B cell (primary cell): ENCODE results near the gene NKAIN2. TPM values are rescaled to one million over a fixed set of nuclear protein-coding genes. Genes with fewer than 3 reads are reported as not detected.

ENCODE experiments used
- ATAC-seq: fragments of 200-7000 bp; cut with Tn5 transposase; one replicate; pipeline ENCODE4 v1.10.0; 2021; ENCODE audit warnings: low read depth, mild to moderate bottlenecking, moderate number of reproducible peaks, moderate library complexity
- CTCF ChIA-PET: fragments of 350-600 bp; sonication (Branson Sonifier 250); formaldehyde crosslinking; loops from one replicate; lab custom pipeline; 2021; ENCODE audit warnings: antibody characterized with exemption, inconsistent platforms; lab: Charles Lee
- POLR2A ChIA-PET: fragments of 350-600 bp; sonication (Branson Sonifier 250); formaldehyde crosslinking; loops from one replicate; lab custom pipeline; 2021; ENCODE audit warnings: antibody characterized with exemption; lab: Charles Lee
- DNase-seq: peaks from one replicate; pipeline ENCODE4 v3.0.0; 2013
- H2AFZ ChIP-seq: 2 replicates; pipeline ENCODE4 v1.6.1; 2012; ENCODE audit warnings: mild to moderate bottlenecking, low read depth, low read length; ENCODE audit not compliant: insufficient read depth, poor library complexity, severe bottlenecking
- H3K27ac ChIP-seq, 2 donors: 1 replicate in 1 of 2; 2 replicates in 1 of 2; pipeline ENCODE4 v1.5.1; 2012 to 2013; ENCODE audit warnings: low read length in 2 of 2, mild to moderate bottlenecking in 2 of 2, moderate library complexity in 1 of 2
- H3K27me3 ChIP-seq, 4 experiments: fragments of 200-600 bp in 1 of 4; sonication (generic) in 1 of 4; replicated peaks in 1 of 4; 1 replicate in 2 of 4; 2 replicates in 2 of 4; pipeline versions ENCODE4 v1.6.1 to v1.7.0; 2013 to 2016; ENCODE audit warnings: low read length in 3 of 4, mild to moderate bottlenecking in 2 of 4, mixed read lengths in 1 of 4, moderate library complexity in 1 of 4; ENCODE audit not compliant: insufficient read depth in 4 of 4, control insufficient read depth in 3 of 4; ENCODE audit errors: control extremely low read depth in 1 of 4
- H3K36me3 ChIP-seq, 2 experiments: replicated peaks in 1 of 2; 1 replicate in 1 of 2; 2 replicates in 1 of 2; pipeline versions ENCODE4 v1.6.1 to v1.7.1; 2013; ENCODE audit warnings: low read length in 1 of 2; ENCODE audit not compliant: insufficient read depth in 2 of 2, control insufficient read depth in 1 of 2; ENCODE audit errors: control extremely low read depth in 1 of 2, extremely low read depth in 1 of 2
- H3K4me1 ChIP-seq, 2 donors: fragments of 200-600 bp in 1 of 2; sonication (generic) in 1 of 2; 1 replicate in 1 of 2; 2 replicates in 1 of 2; pipeline versions ENCODE4 v1.5.1 to v1.6.1; 2013 to 2017; ENCODE audit warnings: low read length in 2 of 2; ENCODE audit not compliant: control insufficient read depth in 2 of 2, insufficient read depth in 2 of 2
- H3K4me2 ChIP-seq: replicated peaks from 2 replicates; pipeline ENCODE3; 2012; ENCODE audit warnings: mild to moderate bottlenecking, low read depth, low read length; ENCODE audit not compliant: poor library complexity, severe bottlenecking
- H3K4me3 ChIP-seq, 5 experiments: fragments of 200-600 bp in 1 of 5; sonication (generic) in 1 of 5; 1 replicate in 3 of 5; 2 replicates in 2 of 5; pipeline versions ENCODE4 v1.5.1 to v1.7.0; 2011 to 2016; ENCODE audit warnings: low read length in 4 of 5, mild to moderate bottlenecking in 4 of 5, low read depth in 2 of 5, control low read depth in 1 of 5, moderate library complexity in 1 of 5; ENCODE audit not compliant: insufficient read depth in 1 of 5; ENCODE audit errors: control extremely low read depth in 1 of 5, extremely low read depth in 1 of 5
- H3K79me2 ChIP-seq: fragments of 200-600 bp; sonication (generic); one replicate; pipeline ENCODE4 v1.6.0; 2016; ENCODE audit warnings: low read length; ENCODE audit not compliant: control insufficient read depth, insufficient read depth
- H3K9ac ChIP-seq: fragments of 200-600 bp; sonication (generic); 2 replicates; pipeline ENCODE4 v1.6.1; 2017; ENCODE audit warnings: mild to moderate bottlenecking, low read length, moderate library complexity
- H3K9me3 ChIP-seq, 3 donors: one replicate each; pipeline versions ENCODE4 v1.6.1 to v1.7.1; 2013; ENCODE audit warnings: low read length in 2 of 3; ENCODE audit not compliant: control insufficient read depth in 2 of 3, insufficient read depth in 1 of 3; ENCODE audit errors: control extremely low read depth in 1 of 3
- H4K20me1 ChIP-seq: 2 replicates; pipeline ENCODE4 v1.6.0; 2012; ENCODE audit warnings: mild to moderate bottlenecking, low read length; ENCODE audit not compliant: insufficient read depth, control insufficient read depth, poor library complexity, severe bottlenecking
- H3K27ac Mint-ChIP-seq: one replicate; pipeline ENCODE4 v1.8.0; 2021; ENCODE audit warnings: mixed read lengths
- H3K27me3 Mint-ChIP-seq: one replicate; pipeline ENCODE4 v1.8.0; 2021; ENCODE audit warnings: mixed read lengths
- H3K4me1 Mint-ChIP-seq: one replicate; pipeline ENCODE4 v1.8.0; 2021; ENCODE audit warnings: mixed read lengths
- H3K4me3 Mint-ChIP-seq: one replicate; pipeline ENCODE4 v1.8.0; 2021; ENCODE audit warnings: mixed read lengths
- H3K9me3 Mint-ChIP-seq: one replicate; pipeline ENCODE4 v1.8.0; 2022; ENCODE audit warnings: mixed read lengths; ENCODE audit not compliant: insufficient read depth
- EZH2 ChIP-seq: IDR thresholded peaks from 2 replicates; pipeline ENCODE4 v1.6.1; 2012; ENCODE audit warnings: borderline replicate concordance, low read depth, mild to moderate bottlenecking, moderate library complexity, low read length; ENCODE audit not compliant: insufficient read depth, poor library complexity, severe bottlenecking
- WGBS: methylation state at CpG from one replicate; pipeline ENCODE4 v1.1.5; 2013; ENCODE audit warnings: missing lambda C conversion rate; ENCODE audit not compliant: insufficient coverage; 5-methylcytosine and 5-hydroxymethylcytosine counted together
- intact Hi-C: fragments of 100-400 bp; cut with micrococcal nuclease; formaldehyde crosslinking; loops from one replicate; pipeline ENCODE4 v1.10.0; 2022
- polyA plus RNA-seq: library from polyadenylated mRNA; depleted of rRNA; stranded (reverse); fragments of >200 nt; gene quantifications from 2 replicates; pipeline ENCODE4 v1.2.3, GENCODE V29; 2012
- total RNA-seq, 2 donors: library from RNA; stranded (reverse); fragments of 120-200 nt in 1 of 2; gene quantifications; 1 replicate in 1 of 2; 2 replicates in 1 of 2; pipeline versions ENCODE4 v1.2.3 to v1.2.4, GENCODE V29; 2013 to 2022
- TF ChIP-seq, protein P1 (sequence below): fragments of 200-600 bp; IDR thresholded peaks from one replicate; pipeline ENCODE4 v1.8.0; 2022; ENCODE audit warnings: antibody characterized with exemption, mild to moderate bottlenecking

Gene NKAIN2
- total and polyA plus RNA-seq, 2 donors (not counting 1 experiment from before 2014, with no cell fraction given) = not detected

DNA sequence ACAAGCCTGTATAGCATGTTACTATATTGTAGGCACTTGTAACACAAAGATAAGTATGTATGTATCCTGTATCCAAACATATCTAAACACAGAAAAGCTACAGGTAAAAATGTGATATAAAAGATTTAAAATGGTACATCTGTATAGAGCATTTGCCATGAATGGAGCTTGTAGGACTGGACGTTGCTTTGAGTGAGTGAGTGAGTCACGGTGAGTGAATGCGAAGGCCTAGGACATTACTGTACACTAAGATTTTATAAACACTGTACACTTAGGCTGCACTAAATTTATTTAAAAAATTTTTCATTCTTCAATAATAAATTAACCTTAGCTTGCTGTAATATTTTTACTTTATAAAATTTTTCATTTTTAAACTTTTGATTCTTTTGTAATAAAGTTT lies 136.9 kb downstream of the NKAIN2 start:
- Histone ChIP-seq H3K4me1 (no peaks in the 10 kb centered on the region), H4K20me1 (no peaks in the 10 kb centered on the region), H3K79me2 (no peaks in the 10 kb centered on the region), H3K27me3 (no peaks in the 10 kb centered on the region), H3K9ac (no peak overlapping the region), H3K4me3 (no peak overlapping the region), H2AFZ (no peak overlapping the region), H3K9me3 (no peaks in the 10 kb centered on the region), H3K4me2 (no peak overlapping the region), H3K36me3 (no peaks in the 10 kb centered on the region), H3K27ac (no peak overlapping the region)
- H3K9me3 Mint-ChIP-seq = no peaks in the 10 kb centered on the region
- no peak overlapping the region for H3K4me3 Mint-ChIP-seq
- no peak for DNase-seq
- ChIA-PET POLR2A (no interaction called here), CTCF (no interaction called here)
- H3K27ac Mint-ChIP-seq = no peak overlapping the region
- ATAC-seq = no peak
- WGBS = no CpG with 5 or more reads among the region's 3 CpGs
- TF ChIP-seq, protein P1, sequence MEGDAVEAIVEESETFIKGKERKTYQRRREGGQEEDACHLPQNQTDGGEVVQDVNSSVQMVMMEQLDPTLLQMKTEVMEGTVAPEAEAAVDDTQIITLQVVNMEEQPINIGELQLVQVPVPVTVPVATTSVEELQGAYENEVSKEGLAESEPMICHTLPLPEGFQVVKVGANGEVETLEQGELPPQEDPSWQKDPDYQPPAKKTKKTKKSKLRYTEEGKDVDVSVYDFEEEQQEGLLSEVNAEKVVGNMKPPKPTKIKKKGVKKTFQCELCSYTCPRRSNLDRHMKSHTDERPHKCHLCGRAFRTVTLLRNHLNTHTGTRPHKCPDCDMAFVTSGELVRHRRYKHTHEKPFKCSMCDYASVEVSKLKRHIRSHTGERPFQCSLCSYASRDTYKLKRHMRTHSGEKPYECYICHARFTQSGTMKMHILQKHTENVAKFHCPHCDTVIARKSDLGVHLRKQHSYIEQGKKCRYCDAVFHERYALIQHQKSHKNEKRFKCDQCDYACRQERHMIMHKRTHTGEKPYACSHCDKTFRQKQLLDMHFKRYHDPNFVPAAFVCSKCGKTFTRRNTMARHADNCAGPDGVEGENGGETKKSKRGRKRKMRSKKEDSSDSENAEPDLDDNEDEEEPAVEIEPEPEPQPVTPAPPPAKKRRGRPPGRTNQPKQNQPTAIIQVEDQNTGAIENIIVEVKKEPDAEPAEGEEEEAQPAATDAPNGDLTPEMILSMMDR = no peak
- no peak for TF ChIP-seq EZH2
- no peaks in the 10 kb centered on the region for H3K4me1 Mint-ChIP-seq
- H3K27me3 Mint-ChIP-seq = no peaks in the 10 kb centered on the region
- intact Hi-C loops = no loop called here

DNA sequence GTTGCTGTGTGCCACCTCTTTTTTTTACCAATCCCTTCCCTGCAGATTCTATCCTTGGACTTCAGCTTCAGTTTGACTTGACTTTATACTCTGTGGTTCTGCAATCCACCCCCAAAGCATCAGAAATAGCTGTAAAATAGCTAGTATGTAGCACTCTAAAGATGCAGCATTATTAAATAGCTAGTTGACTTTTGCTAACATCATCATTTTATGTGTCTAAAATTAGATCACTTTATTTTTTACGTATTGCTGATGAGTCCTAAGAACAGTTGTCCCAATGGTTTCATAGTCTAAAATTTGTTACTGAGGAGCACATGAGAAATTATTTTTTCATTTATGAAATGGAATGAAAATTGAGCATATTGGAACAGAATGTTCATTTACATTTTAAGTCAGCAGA lies 138.2 kb downstream of the NKAIN2 start:
- DNase-seq = no peak
- intact Hi-C loops = no loop called here
- H3K4me3 Mint-ChIP-seq = no peak overlapping the region
- H3K4me1 Mint-ChIP-seq = no peaks in the 10 kb centered on the region
- no peak overlapping the region for H3K4me3 ChIP-seq
- no peak overlapping the region for H2AFZ ChIP-seq
- no peaks in the 10 kb centered on the region for H3K27me3 Mint-ChIP-seq
- no peak overlapping the region for H3K4me2 ChIP-seq
- H4K20me1 ChIP-seq = no peaks in the 10 kb centered on the region
- ATAC-seq = no peak
- no peaks in the 10 kb centered on the region for H3K36me3 ChIP-seq
- TF ChIP-seq, protein P1 = no peak
- no peak for TF ChIP-seq EZH2
- WGBS = no CpG with 5 or more reads among the region's 1 CpG
- H3K9me3 Mint-ChIP-seq = no peaks in the 10 kb centered on the region
- ChIA-PET CTCF (no interaction called here), POLR2A (no interaction called here)
- H3K27ac ChIP-seq = no peak overlapping the region
- H3K27ac Mint-ChIP-seq = no peak overlapping the region
- H3K9ac ChIP-seq = no peak overlapping the region
- no peaks in the 10 kb centered on the region for H3K79me2 ChIP-seq
- H3K4me1 ChIP-seq = no peaks in the 10 kb centered on the region
- no peaks in the 10 kb centered on the region for H3K9me3 ChIP-seq
- no peaks in the 10 kb centered on the region for H3K27me3 ChIP-seq
